Suprapubic skin (tissue), 4 donors: ENCODE data around the gene CLIC4. TPM values are rescaled to one million over a fixed set of nuclear protein-coding genes. Genes with fewer than 3 reads are reported as not detected.
A peak's percentile ranks its signal among the peaks of the same experiment; 100 is the strongest.

Experiments used
- DNase-seq, 2 donors: peaks; one replicate each; pipeline ENCODE4 v3.0.0-alpha.2; 2019; ENCODE audit warnings: low spot score in 2 of 2
- H3K27ac ChIP-seq: fragments of 200-600 bp; sonication (generic); one replicate; pipeline ENCODE4 v1.5.1; 2019
- H3K27me3 ChIP-seq: fragments of 200-600 bp; sonication (generic); one replicate; pipeline ENCODE4 v1.5.1; 2019
- H3K36me3 ChIP-seq: fragments of 200-600 bp; sonication (generic); one replicate; pipeline ENCODE4 v1.5.1; 2019
- H3K4me1 ChIP-seq: fragments of 200-600 bp; sonication (generic); one replicate; pipeline ENCODE4 v1.5.1; 2019
- H3K4me3 ChIP-seq: fragments of 200-600 bp; sonication (generic); one replicate; pipeline ENCODE4 v1.5.1; 2019; ENCODE audit warnings: mild to moderate bottlenecking
- H3K9me3 ChIP-seq: fragments of 200-600 bp; sonication (generic); one replicate; pipeline ENCODE4 v1.5.1; 2019
- CTCF ChIP-seq, 2 donors: fragments of 200-600 bp in 1 of 2; fragments of 450-650 bp in 1 of 2; sonication (generic) in 1 of 2; IDR thresholded peaks; one replicate each; pipeline ENCODE4 v1.5.1; 2016 to 2019; ENCODE audit warnings: antibody characterized with exemption in 2 of 2, mild to moderate bottlenecking in 1 of 2, moderate library complexity in 1 of 2
- EP300 ChIP-seq: sonication (generic); formaldehyde crosslinking; IDR thresholded peaks from one replicate; pipeline ENCODE4 v1.6.1; 2017; ENCODE audit warnings: antibody characterized with exemption
- POLR2A ChIP-seq, 2 donors: fragments of 450-650 bp; IDR thresholded peaks; one replicate each; pipeline ENCODE4 v1.6.1; 2017; ENCODE audit warnings: antibody characterized with exemption in 2 of 2, mild to moderate bottlenecking in 2 of 2, moderate library complexity in 2 of 2
- POLR2AphosphoS5 ChIP-seq, 3 donors: sonication (generic); formaldehyde crosslinking; IDR thresholded peaks; one replicate each; pipeline ENCODE4 v1.6.1; 2017; ENCODE audit warnings: antibody characterized with exemption in 3 of 3
- WGBS: methylation state at CpG from one replicate; pipeline ENCODE4 v1.1.5; 2018; 5-methylcytosine and 5-hydroxymethylcytosine counted together
- total RNA-seq, 4 donors: library from RNA; depleted of rRNA; stranded (reverse); fragments of >200 nt; gene quantifications; one replicate each; pipeline ENCODE4 v1.1.0, GENCODE V29; 2016

Gene CLIC4
- total RNA-seq, 4 donors from 2014 or later: 50.1 to 76.3 (median 71.4) TPM

GRCh38 chr1:24764848-24765247, 19.6 kb downstream of the CLIC4 start:
- no peak for TF ChIP-seq POLR2A (IDR thresholded peaks at IDR 0.05)
- no peak for TF ChIP-seq EP300
- TF ChIP-seq CTCF (IDR thresholded peaks at IDR 0.05): no peak
- TF ChIP-seq POLR2AphosphoS5 (IDR thresholded peaks at IDR 0.05): no peak
- Histone ChIP-seq H3K9me3 (no peaks in the 10 kb centered on the region), H3K36me3 (no peaks in the 10 kb centered on the region), H3K27me3 (no peaks in the 10 kb centered on the region), H3K4me1 (peaks cover 27% of the 10 kb centered on the region), H3K27ac (peak overlapping the region; percentile 13), H3K4me3 (no peak overlapping the region)
- DNase-seq: no peak
- WGBS: 67% methylated on average over 1 of the region's 1 CpG

- Histone ChIP-seq H3K9me3 (no peaks in the 10 kb centered on the region), H3K4me1 (peaks cover 33% of the 10 kb centered on the region), H3K27ac (peak overlapping the region; percentile 13), H3K27me3 (no peaks in the 10 kb centered on the region), H3K4me3 (no peak overlapping the region), H3K36me3 (no peaks in the 10 kb centered on the region)
- no peak for TF ChIP-seq CTCF (IDR thresholded peaks at IDR 0.05)
- no peak for TF ChIP-seq POLR2AphosphoS5 (IDR thresholded peaks at IDR 0.05)
- no peak for TF ChIP-seq EP300
- no peak for TF ChIP-seq POLR2A (IDR thresholded peaks at IDR 0.05)
- no peak for DNase-seq
- WGBS: 67% methylated on average over 8 of the region's 8 CpGs
These were observed 20.2 kb downstream of the CLIC4 start for GRCh38 chr1:24765308-24765988.

GRCh38 chr1:24767351-24767750, 22.1 kb downstream of the CLIC4 start:
- TF ChIP-seq EP300 (no peak), POLR2AphosphoS5 (IDR thresholded peaks at IDR 0.05) (no peak), POLR2A (IDR thresholded peaks at IDR 0.05) (no peak), CTCF (IDR thresholded peaks at IDR 0.05) (no peak)
- WGBS: 90% methylated on average over 1 of the region's 1 CpG
- H3K4me3 ChIP-seq: no peak overlapping the region
- no peak for DNase-seq
- no peak overlapping the region for H3K27ac ChIP-seq
- no peaks in the 10 kb centered on the region for H3K36me3 ChIP-seq
- H3K27me3 ChIP-seq: no peaks in the 10 kb centered on the region
- no peaks in the 10 kb centered on the region for H3K9me3 ChIP-seq
- peaks cover 41% of the 10 kb centered on the region for H3K4me1 ChIP-seq

GRCh38 chr1:24768873-24769605, 23.8 kb downstream of the CLIC4 start:
- TF ChIP-seq CTCF (IDR thresholded peaks at IDR 0.05) (no peak), POLR2A (IDR thresholded peaks at IDR 0.05) (no peak), EP300 (no peak), POLR2AphosphoS5 (IDR thresholded peaks at IDR 0.05) (no peak)
- WGBS: 70% methylated on average over 4 of the region's 4 CpGs
- Histone ChIP-seq H3K9me3 (no peaks in the 10 kb centered on the region), H3K4me3 (no peak overlapping the region), H3K4me1 (peaks cover 41% of the 10 kb centered on the region), H3K27ac (peak overlapping the region; percentile 32), H3K36me3 (no peaks in the 10 kb centered on the region), H3K27me3 (no peaks in the 10 kb centered on the region)
- no peak for DNase-seq
